K562 (cell line): ENCODE measurements around the gene CCDC9B. TPM values are rescaled to one million over a fixed set of nuclear protein-coding genes. Genes with fewer than 3 reads are reported as not detected.

Source experiments
- ATAC-seq: fragments of 200-7000 bp; cut with Tn5 transposase; 3 replicates; pipeline ENCODE4 v1.9.1; 2020; ENCODE audit warnings: moderate library complexity
- BruUV-seq: library from RNA; stranded (reverse); fragments of 400-500 nt; replicated peaks from 2 replicates; lab custom pipeline; 2021; lab: Mats Ljungman, UMichigan
- CTCF ChIA-PET: fragments of 300-600 bp; formaldehyde crosslinking; extraction: SDS; loops from one replicate; lab custom pipeline; 2021; ENCODE audit warnings: low intra/inter-chr PET ratio; lab: Yijun Ruan, JAX
- POLR2A ChIA-PET: fragments of 300-600, 350-650 bp; sonication (Branson Sonifier 250); formaldehyde crosslinking; extraction: SDS; loops from one replicate; lab custom pipeline; 2021; ENCODE audit warnings: antibody characterized with exemption, inconsistent platforms; lab: Yijun Ruan, JAX
- DNase-seq, 4 experiments: peaks; one replicate each; pipeline versions ENCODE4 v3.0.0 to v3.0.0-alpha.2; 2011 to 2018; ENCODE audit warnings: low spot score in 3 of 4, mixed read lengths in 3 of 4; ENCODE audit errors: extremely low read depth in 1 of 4
- FAIRE-seq: peaks from 2 replicates; lab custom pipeline; 2011; peaks lifted over from hg19 to GRCh38; lab: Jason Lieb, UNC
- H2AFZ ChIP-seq: 2 replicates; pipeline ENCODE4 v1.6.0; 2011; ENCODE audit warnings: low read depth, low read length, control low read depth, inconsistent platforms
- H3K27ac ChIP-seq: fragments of 200-600 bp; 3 replicates; pipeline ENCODE4 v1.8.0; 2011; ENCODE audit warnings: low read depth, mild to moderate bottlenecking, control low read depth, inconsistent platforms, low read length, moderate library complexity, mixed read lengths; ENCODE audit errors: extremely low read depth
- H3K27me3 ChIP-seq, 2 experiments: fragments of 300-600 bp in 1 of 2; 2 replicates in 1 of 2; 3 replicates in 1 of 2; pipeline versions ENCODE4 v1.6.0 to v1.8.0; 2011; ENCODE audit warnings: inconsistent platforms in 2 of 2, low read length in 2 of 2, mild to moderate bottlenecking in 1 of 2, mixed read lengths in 1 of 2, moderate library complexity in 1 of 2; ENCODE audit not compliant: control insufficient read depth in 2 of 2, insufficient read depth in 2 of 2
- H3K36me3 ChIP-seq: fragments of 300-600 bp; 3 replicates; pipeline ENCODE4 v1.8.0; 2011; ENCODE audit warnings: mild to moderate bottlenecking, low read length, inconsistent platforms; ENCODE audit not compliant: control insufficient read depth, insufficient read depth
- H3K4me1 ChIP-seq, 2 experiments: fragments of 200-600 bp in 1 of 2; replicated peaks in 1 of 2; 2 replicates in 1 of 2; 3 replicates in 1 of 2; pipeline versions ENCODE4 v1.5.1 to v1.8.0; 2011; ENCODE audit warnings: inconsistent platforms in 2 of 2, low read length in 2 of 2, mild to moderate bottlenecking in 1 of 2, mixed read lengths in 1 of 2, moderate library complexity in 1 of 2; ENCODE audit not compliant: control insufficient read depth in 2 of 2, insufficient read depth in 2 of 2
- H3K4me2 ChIP-seq: 2 replicates; pipeline ENCODE4 v1.6.1; 2011; ENCODE audit warnings: low read length, control low read depth, inconsistent platforms, mixed read lengths; ENCODE audit not compliant: insufficient read depth
- H3K4me3 ChIP-seq: fragments of 200-600 bp; sonication (generic), shearing (Covaris generic); 2 replicates; pipeline ENCODE4 v1.5.1; 2016; ENCODE audit warnings: control low read depth, inconsistent platforms
- H3K79me2 ChIP-seq: fragments of 200-600 bp; 3 replicates; pipeline ENCODE4 v1.8.0; 2011; ENCODE audit warnings: low read length, inconsistent platforms; ENCODE audit not compliant: control insufficient read depth, insufficient read depth
- H3K9ac ChIP-seq, 2 experiments: 2 replicates each; pipeline versions ENCODE4 v1.6.0 to v1.6.1; 2011; ENCODE audit warnings: low read depth in 2 of 2, low read length in 2 of 2, control low read depth in 1 of 2, inconsistent platforms in 1 of 2, mild to moderate bottlenecking in 1 of 2, mixed read lengths in 1 of 2; ENCODE audit not compliant: insufficient read depth in 1 of 2
- H3K9me1 ChIP-seq: one replicate; pipeline ENCODE4 v1.6.0; 2011; ENCODE audit warnings: inconsistent platforms, mild to moderate bottlenecking, low read length, moderate library complexity; ENCODE audit not compliant: control insufficient read depth, insufficient read depth
- H3K9me3 ChIP-seq: replicated peaks from 2 replicates; pipeline ENCODE4 v1.5.1; 2011; ENCODE audit warnings: low read depth, low read length, inconsistent platforms; ENCODE audit not compliant: control insufficient read depth, insufficient read depth
- H4K20me1 ChIP-seq: replicated peaks from 2 replicates; pipeline ENCODE4 v1.6.1; 2011; ENCODE audit warnings: low read length, inconsistent platforms, mixed read lengths; ENCODE audit not compliant: control insufficient read depth, insufficient read depth
- CBFA2T2 ChIP-seq: fragments of 450-650 bp; conservative IDR thresholded peaks from 2 replicates; pipeline ENCODE4 v1.6.1; 2017; ENCODE audit warnings: mild to moderate bottlenecking
- CHD4 ChIP-seq: fragments of 200-600 bp; sonication (generic); IDR thresholded peaks from 3 replicates; pipeline ENCODE4 v1.6.1; 2012; ENCODE audit warnings: low read depth, mild to moderate bottlenecking, mixed read lengths, low read length, inconsistent platforms; ENCODE audit not compliant: insufficient read depth, insufficient replicate concordance, poor library complexity, severe bottlenecking
- ESRRB ChIP-seq: fragments of 250-450 bp; sonication (Bioruptor Pico); IDR thresholded peaks from 2 replicates; pipeline ENCODE4 v1.5.0; 2020; ENCODE audit warnings: mild to moderate bottlenecking, moderate library complexity, borderline replicate concordance
- HEY1 ChIP-seq: fragments of 250-450 bp; sonication (Bioruptor Pico); IDR thresholded peaks from 2 replicates; pipeline ENCODE4 v1.5.0; 2020; ENCODE audit warnings: mild to moderate bottlenecking, moderate library complexity, borderline replicate concordance
- NR1H2 ChIP-seq: sonication (generic); formaldehyde crosslinking; IDR thresholded peaks from 2 replicates; pipeline ENCODE4 v1.4.0; 2020; ENCODE audit warnings: mild to moderate bottlenecking, missing genetic modification reagents
- POLR2B ChIP-seq: fragments of 450-650 bp; IDR thresholded peaks from 2 replicates; pipeline ENCODE4 v1.6.1; 2018; ENCODE audit warnings: low read depth; ENCODE audit not compliant: partially characterized antibody
- SAP30 ChIP-seq: fragments of 200-600 bp; sonication (generic); IDR thresholded peaks from 2 replicates; pipeline ENCODE4 v1.6.1; 2012; ENCODE audit warnings: borderline replicate concordance, low read depth, mild to moderate bottlenecking, moderate library complexity, low read length, control low read depth, inconsistent platforms; ENCODE audit not compliant: insufficient read depth, poor library complexity, severe bottlenecking
- SMAD1 ChIP-seq: fragments of 150-350 bp; IDR thresholded peaks from 2 replicates; pipeline ENCODE4 v1.6.1; 2014; ENCODE audit warnings: low read length, low read depth; ENCODE audit not compliant: partially characterized antibody
- SUPT5H ChIP-seq: fragments of 450-650 bp; IDR thresholded peaks from 2 replicates; pipeline ENCODE4 v1.6.1; 2016
- TBP ChIP-seq: optimal IDR thresholded peaks from 2 replicates; pipeline ENCODE3; 2011; ENCODE audit warnings: low read depth, low read length, improper control_type of control experiment
- ZKSCAN8 ChIP-seq: fragments of 200-800 bp; sonication (Bioruptor generic); IDR thresholded peaks from 2 replicates; pipeline ENCODE4 v1.6.1; 2016; ENCODE audit warnings: missing genetic modification characterization, missing compliant biosample characterization
- ZNF41 ChIP-seq: fragments of 250-450 bp; sonication (Bioruptor Pico); conservative IDR thresholded peaks from 2 replicates; pipeline ENCODE4 v1.4.0; 2020; ENCODE audit warnings: mild to moderate bottlenecking
- ZNF584 ChIP-seq: fragments of 200-800 bp; sonication (Bioruptor generic); IDR thresholded peaks from 2 replicates; pipeline ENCODE4 v1.6.1; 2016; ENCODE audit warnings: low read depth, mild to moderate bottlenecking, missing genetic modification characterization, missing compliant biosample characterization
- ZNF668 ChIP-seq: fragments of 250-450 bp; sonication (Bioruptor Pico); IDR thresholded peaks from 2 replicates; pipeline ENCODE4 v1.8.0; 2022; ENCODE audit warnings: mild to moderate bottlenecking, inconsistent platforms
- WGBS: fragments of 100-300 bp; shearing (Covaris generic); methylation state at CpG from one replicate; pipeline ENCODE4 v1.1.6; 2016; ENCODE audit warnings: low coverage, mixed read lengths; ENCODE audit not compliant: insufficient coverage; ENCODE audit errors: missing lambda C conversion rate; 5-methylcytosine and 5-hydroxymethylcytosine counted together
- in situ Hi-C: fragments of 300-500 bp; cut with MboI; formaldehyde crosslinking; loops from 4 replicates; pipeline ENCODE4 v1.15.0; 2018; ENCODE audit warnings: inconsistent platforms, mixed read lengths
- intact Hi-C: fragments of 100-400 bp; cut with micrococcal nuclease; formaldehyde crosslinking; loops from 2 replicates; pipeline ENCODE4 v1.14.2; 2022
- polyA plus RNA-seq, 8 experiments: library from polyadenylated mRNA; depleted of rRNA in 4 of 8; stranded (reverse) in 5 of 8; unstranded in 3 of 8; fragments of >200 nt; fragmentation: Nextera tagmentation in 2 of 8; fragmentation: Illumina TruSeq in 1 of 8; extraction: Ambion mirVana in 2 of 8; extraction: Trizol in 1 of 8; gene quantifications; 2 replicates each; pipeline versions ENCODE4 v1.2.1 to v1.2.3, GENCODE V29; 2011 to 2014; ENCODE audit warnings: inconsistent platforms in 1 of 8, missing spikeins in 1 of 8
- total RNA-seq, 7 experiments: library from RNA; depleted of rRNA in 6 of 7; stranded (reverse); fragments of >200 nt in 6 of 7; fragmentation: Illumina TruSeq in 2 of 7; extraction: Trizol in 2 of 7; gene quantifications; 2 replicates each; pipeline versions ENCODE4 v1.2.1 to v1.2.3, GENCODE V29; 2011 to 2021; ENCODE audit warnings: low replicate concordance in 1 of 7

The CCDC9B gene
- total and polyA plus RNA-seq, 9 of the 15 experiments (the other 6 are each of a cell fraction or from before 2014, with no cell fraction given): 0.01 to 0.47 (median 0.15) TPM; not detected in 1

GRCh38 chr15:40331637-40332036, 9.1 kb downstream of the CCDC9B start:
- no TSS peak for BruUV-seq
- 55% methylated on average over 7 of the region's 7 CpGs for WGBS

More at GRCh38 chr15:40331637-40332036, 9.1 kb downstream of the CCDC9B start:
- no peak overlapping the region; the same call in 1 of the 2 replicates for H3K4me2 ChIP-seq
- ChIA-PET CTCF (no interaction called here), POLR2A (interaction anchor here (0.6 to 5.1 kb wide), 3 partner anchors 10 to 217 kb away, joined by 3 to 30 read pairs (median 4); partner anchors contain the start of gene CCDC9B)
- no peaks in the 10 kb centered on the region; the same call in 2 of the 3 replicates for H3K79me2 ChIP-seq
- in situ Hi-C loops: no loop called here
- no peaks in the 10 kb centered on the region for H3K9me3 ChIP-seq
- H3K36me3 ChIP-seq: peaks cover 20% of the 10 kb centered on the region
- 0 out of 2 replicates have a peak, but pooled peaks have one; percentile 9 for TF ChIP-seq ZNF584 (CRISPR knock-in tag)
- TF ChIP-seq CBFA2T2: 0 out of 2 replicates have a peak, but pooled peaks have one; percentile 5
- no peak for TF ChIP-seq ZNF41 (CRISPR knock-in tag)
- no peak for TF ChIP-seq ZKSCAN8 (CRISPR knock-in tag)
- TF ChIP-seq SMAD1: no peak
- TF ChIP-seq ESRRB (CRISPR knock-in tag): no peak
- no peak for TF ChIP-seq CHD4
- peak; percentile 74 for TF ChIP-seq TBP
- TF ChIP-seq HEY1: no peak
- no peak for TF ChIP-seq SAP30
- TF ChIP-seq POLR2B: no peak
- TF ChIP-seq SUPT5H: no peak
- no peak for TF ChIP-seq ZNF668 (CRISPR knock-in tag)
- no peak for TF ChIP-seq NR1H2
- no peak overlapping the region for H3K27ac ChIP-seq
- no peaks in the 10 kb centered on the region for H3K9me1 ChIP-seq
- H3K4me3 ChIP-seq: no peak overlapping the region
- H3K27me3 ChIP-seq: no peaks in the 10 kb centered on the region
- H3K4me1 ChIP-seq: peaks cover 56 to 67% of the 10 kb centered on the region in 2 experiments
- H4K20me1 ChIP-seq: no peaks in the 10 kb centered on the region
- DNase-seq: peak in 1 of 4 experiments; percentile 33
- intact Hi-C loops: no loop called here
- no peak for FAIRE-seq
- ATAC-seq: no peak
- 0 out of 4 replicates have a peak overlapping the region, but pooled peaks of 1 of the 2 experiments have one; percentile 57 for H3K9ac ChIP-seq
- H2AFZ ChIP-seq: no peak overlapping the region
